Osteocyte (in vitro differentiated cells): ENCODE results near the gene PIK3C3. TPM values are rescaled to one million over a fixed set of nuclear protein-coding genes. Genes with fewer than 3 reads are reported as not detected.

Experiments used
- DNase-seq: peaks from one replicate; pipeline ENCODE4 v3.0.0; 2021; ENCODE audit warnings: mixed read lengths; ENCODE audit not compliant: unreplicated experiment; ENCODE audit errors: extremely low spot score
- H3K27ac Mint-ChIP-seq: one replicate; pipeline ENCODE4 v1.8.0; 2021; ENCODE audit warnings: mild to moderate bottlenecking, mixed read lengths; ENCODE audit not compliant: unreplicated experiment
- H3K27me3 Mint-ChIP-seq: one replicate; pipeline ENCODE4 v1.8.0; 2021; ENCODE audit warnings: mixed read lengths; ENCODE audit not compliant: unreplicated experiment
- H3K36me3 Mint-ChIP-seq: one replicate; pipeline ENCODE4 v1.8.0; 2021; ENCODE audit warnings: mixed read lengths; ENCODE audit not compliant: unreplicated experiment
- H3K4me1 Mint-ChIP-seq: one replicate; pipeline ENCODE4 v1.8.0; 2021; ENCODE audit warnings: mixed read lengths; ENCODE audit not compliant: unreplicated experiment
- H3K4me3 Mint-ChIP-seq: one replicate; pipeline ENCODE4 v1.8.0; 2021; ENCODE audit warnings: mild to moderate bottlenecking, moderate library complexity, mixed read lengths; ENCODE audit not compliant: unreplicated experiment
- H3K9me3 Mint-ChIP-seq: one replicate; pipeline ENCODE4 v1.8.0; 2021; ENCODE audit warnings: mixed read lengths; ENCODE audit not compliant: unreplicated experiment
- CTCF ChIP-seq: fragments of 200-600 bp; sonication (generic); IDR thresholded peaks from 2 replicates; pipeline ENCODE4 v1.5.0; 2021; ENCODE audit warnings: antibody characterized with exemption, mild to moderate bottlenecking, moderate library complexity
- total RNA-seq: library from RNA; stranded (reverse); gene quantifications from 2 replicates; pipeline ENCODE4 v1.2.1, GENCODE V29; 2021

Gene PIK3C3
- total RNA-seq, 1 donor from 2014 or later = 75.1 TPM

GRCh38 chr18:42114310-42114943, 159.4 kb downstream of the PIK3C3 start:
- Mint-ChIP-seq H3K36me3 (no peaks in the 10 kb centered on the region), H3K27me3 (peaks cover 43% of the 10 kb centered on the region), H3K4me3 (no peak overlapping the region), H3K9me3 (no peaks in the 10 kb centered on the region), H3K27ac (peak overlapping the region; percentile 35), H3K4me1 (peaks cover 13% of the 10 kb centered on the region)
- peak; percentile 93 for TF ChIP-seq CTCF
- no peak for DNase-seq

- H3K4me1 Mint-ChIP-seq = no peaks in the 10 kb centered on the region
- peaks cover 10% of the 10 kb centered on the region for H3K9me3 Mint-ChIP-seq
- peaks cover 6% of the 10 kb centered on the region for H3K27me3 Mint-ChIP-seq
- no peak for TF ChIP-seq CTCF
- H3K27ac Mint-ChIP-seq = no peak overlapping the region
- no peak overlapping the region for H3K4me3 Mint-ChIP-seq
- H3K36me3 Mint-ChIP-seq = no peaks in the 10 kb centered on the region
- DNase-seq = no peak
Observed at GRCh38 chr18:42126586-42126985, 171.6 kb downstream of the PIK3C3 start.

GRCh38 chr18:42131066-42131929, 176.3 kb downstream of the PIK3C3 start:
- no peaks in the 10 kb centered on the region for H3K9me3 Mint-ChIP-seq
- H3K27me3 Mint-ChIP-seq = peaks cover 14% of the 10 kb centered on the region
- H3K27ac Mint-ChIP-seq = no peak overlapping the region
- no peaks in the 10 kb centered on the region for H3K4me1 Mint-ChIP-seq
- TF ChIP-seq CTCF = no peak
- no peak for DNase-seq
- no peak overlapping the region for H3K4me3 Mint-ChIP-seq
- H3K36me3 Mint-ChIP-seq = no peaks in the 10 kb centered on the region

GRCh38 chr18:42131930-42132244, 176.9 kb downstream of the PIK3C3 start:
- TF ChIP-seq CTCF = no peak
- Mint-ChIP-seq H3K27ac (no peak overlapping the region), H3K9me3 (no peaks in the 10 kb centered on the region), H3K4me3 (no peak overlapping the region), H3K36me3 (no peaks in the 10 kb centered on the region), H3K4me1 (no peaks in the 10 kb centered on the region), H3K27me3 (peaks cover 14% of the 10 kb centered on the region)
- DNase-seq = no peak
